HG03135 (cell line): ENCODE results near the gene SUSD4.
"Not testable (repeated sequence)": the region's sequence is repeated elsewhere in the genome, so short reads cannot be mapped to it uniquely, and the experiment has no call there.

ENCODE experiments used
- ATAC-seq: cut with Tn5 transposase; IDR thresholded peaks from one replicate; pipeline ENCODE4 v1.9.1; 2021; ENCODE audit warnings: mild to moderate bottlenecking, moderate library complexity; ENCODE audit not compliant: unreplicated experiment

The SUSD4 gene

DNA sequence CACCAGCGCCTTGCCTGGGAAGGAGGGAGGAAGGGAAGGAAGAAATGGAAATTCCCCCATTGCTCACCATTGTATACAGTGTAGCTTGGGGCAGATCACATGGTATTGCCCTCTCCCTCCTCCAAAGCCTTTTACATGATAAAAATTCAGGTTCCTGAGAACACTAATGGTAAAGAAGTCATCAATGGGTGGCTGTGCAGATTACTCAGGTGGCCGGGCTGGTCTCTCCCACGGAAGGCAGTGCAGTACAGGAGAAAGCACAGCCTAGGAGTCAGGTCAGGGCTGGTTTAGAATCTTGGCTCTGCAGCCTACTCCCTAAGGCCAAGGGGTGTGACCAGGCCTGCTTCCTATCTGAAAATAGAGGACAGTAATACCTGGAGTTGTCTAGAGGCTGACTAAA, 107.9 kb downstream of the SUSD4 start:
- ATAC-seq, result no peak

GRCh38 chr1:223253916-223254315, 110.1 kb downstream of the SUSD4 start:
- no peak for ATAC-seq

GRCh38 chr1:223251387-223251786, 112.6 kb downstream of the SUSD4 start:
- ATAC-seq, result not testable (repeated sequence)

- no peak for ATAC-seq
Measured at GRCh38 chr1:223250632-223251015, 113.4 kb downstream of the SUSD4 start.

GRCh38 chr1:223249854-223250631, 113.9 kb downstream of the SUSD4 start:
- no peak for ATAC-seq

DNA sequence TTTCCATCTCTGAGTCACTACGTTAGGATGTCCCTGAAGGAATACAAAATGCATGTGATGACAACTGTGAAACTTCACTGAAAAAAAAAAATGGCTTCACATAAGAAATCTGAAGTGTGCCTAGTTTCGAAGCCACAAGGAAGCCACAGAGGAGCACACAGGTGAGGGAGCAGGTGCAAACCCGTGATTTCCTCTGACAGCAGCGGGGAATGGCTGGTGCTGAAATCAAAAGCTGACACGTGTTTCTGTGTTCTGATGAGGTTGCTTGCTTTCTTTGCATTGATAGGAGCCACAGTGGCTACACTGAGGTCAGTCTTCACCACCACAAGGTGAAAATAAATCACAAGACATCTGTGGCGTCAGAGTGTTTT, 115.2 kb downstream of the SUSD4 start:
- ATAC-seq, result no peak

DNA sequence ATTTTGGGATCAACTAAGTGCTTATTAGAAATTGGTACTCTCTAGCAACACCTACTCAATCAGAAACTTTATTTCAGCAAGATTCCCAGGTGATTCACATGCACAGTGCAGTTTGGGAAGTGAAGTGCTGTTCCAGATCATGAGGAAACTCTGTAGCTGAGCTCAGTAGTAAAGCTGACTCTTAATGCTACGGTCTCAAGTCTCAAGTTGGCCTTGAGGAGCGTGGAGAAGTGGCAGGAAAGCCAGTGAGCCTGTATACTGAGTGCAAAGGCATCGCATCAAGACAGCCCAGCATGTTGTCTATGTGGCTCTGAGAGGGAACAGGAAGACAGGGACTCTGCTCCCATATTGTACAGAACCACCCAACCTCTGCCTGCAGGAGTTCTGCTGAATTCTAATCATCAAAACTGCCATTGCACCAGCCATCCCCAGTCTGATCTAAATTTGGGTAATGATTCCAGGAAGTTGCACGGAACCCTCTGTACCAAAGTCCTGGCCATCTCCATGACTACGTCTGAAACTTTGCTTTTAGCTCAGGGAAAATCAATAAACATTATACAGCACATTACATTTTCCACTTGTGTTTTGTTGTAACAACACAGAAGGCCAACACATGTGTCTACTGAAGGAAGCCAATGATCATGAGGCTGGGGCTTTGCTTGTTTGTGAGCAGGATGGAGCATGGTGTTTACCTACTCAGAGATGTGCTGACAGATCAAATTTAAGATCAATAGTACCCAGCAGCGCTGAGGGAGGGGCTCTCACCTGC, 115.8 kb downstream of the SUSD4 start:
- ATAC-seq, result no peak

DNA sequence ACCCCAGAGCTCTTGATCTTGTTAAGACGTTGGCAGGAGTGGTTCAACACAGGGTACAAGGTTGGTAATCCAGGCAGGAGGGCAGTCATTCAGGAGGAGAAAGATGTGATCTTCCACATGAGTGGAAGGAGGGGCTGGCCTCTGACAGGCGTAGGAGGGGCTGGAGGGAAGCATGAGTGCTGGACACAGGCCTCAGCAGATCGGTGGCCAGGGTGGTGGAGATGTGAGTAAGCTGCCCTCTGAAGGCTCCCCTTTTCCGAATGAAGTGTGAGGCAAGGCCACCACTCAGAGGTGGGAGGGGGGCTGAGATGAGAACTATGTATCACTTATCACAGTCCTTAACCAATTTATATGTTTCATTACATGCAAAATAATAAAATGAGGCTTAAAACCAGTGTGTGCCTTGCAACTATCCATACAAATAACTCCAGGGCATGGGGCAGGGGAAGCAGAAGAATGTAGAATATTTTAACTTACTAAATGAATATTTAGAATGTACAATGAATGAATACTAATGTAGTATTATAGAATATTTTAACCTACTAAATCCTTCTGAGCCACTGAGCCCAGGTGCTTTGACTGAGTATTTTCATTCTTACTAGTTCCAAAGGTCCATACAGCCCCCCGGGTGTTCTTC, 117.4 kb downstream of the SUSD4 start:
- no peak for ATAC-seq

DNA sequence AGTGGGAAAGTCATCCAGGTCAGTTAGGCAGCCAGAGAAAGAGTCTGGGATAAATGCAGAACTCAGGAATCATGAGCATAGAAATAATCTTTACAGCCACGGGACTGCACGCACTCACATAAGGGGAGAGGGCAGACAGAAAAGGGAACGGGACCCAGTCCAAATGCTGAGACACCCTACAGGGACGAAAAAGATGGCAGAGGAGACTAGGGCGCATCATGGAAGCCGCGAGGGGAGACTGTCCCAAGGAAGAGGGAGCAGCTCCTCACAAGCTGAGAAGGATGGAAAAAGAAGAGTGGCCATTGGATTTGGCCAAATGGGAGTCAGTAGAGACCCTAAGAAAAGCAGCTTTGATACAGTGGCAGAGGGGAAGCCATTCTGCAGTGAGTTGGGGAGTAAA, 118.0 kb downstream of the SUSD4 start:
- ATAC-seq, result no peak

DNA sequence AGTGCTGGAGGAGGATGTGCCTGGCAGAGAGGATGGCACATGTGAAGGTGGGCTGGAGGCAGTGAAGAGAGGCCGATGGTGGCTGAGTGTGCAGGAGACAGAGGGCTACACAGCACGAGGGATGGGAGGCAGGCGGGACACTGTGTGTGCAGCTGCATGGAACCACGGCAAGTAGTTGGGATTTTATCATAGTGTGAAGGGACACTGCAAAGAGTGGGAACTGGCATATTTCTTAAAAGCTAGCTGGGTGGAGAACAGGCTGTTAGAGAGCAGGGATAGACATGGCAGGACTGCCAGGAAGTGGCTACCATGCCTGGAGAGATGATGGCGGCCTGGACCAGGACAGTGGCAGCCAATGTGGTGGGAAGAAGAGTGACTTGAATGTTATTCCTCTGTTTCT, 118.6 kb downstream of the SUSD4 start:
- no peak for ATAC-seq

DNA sequence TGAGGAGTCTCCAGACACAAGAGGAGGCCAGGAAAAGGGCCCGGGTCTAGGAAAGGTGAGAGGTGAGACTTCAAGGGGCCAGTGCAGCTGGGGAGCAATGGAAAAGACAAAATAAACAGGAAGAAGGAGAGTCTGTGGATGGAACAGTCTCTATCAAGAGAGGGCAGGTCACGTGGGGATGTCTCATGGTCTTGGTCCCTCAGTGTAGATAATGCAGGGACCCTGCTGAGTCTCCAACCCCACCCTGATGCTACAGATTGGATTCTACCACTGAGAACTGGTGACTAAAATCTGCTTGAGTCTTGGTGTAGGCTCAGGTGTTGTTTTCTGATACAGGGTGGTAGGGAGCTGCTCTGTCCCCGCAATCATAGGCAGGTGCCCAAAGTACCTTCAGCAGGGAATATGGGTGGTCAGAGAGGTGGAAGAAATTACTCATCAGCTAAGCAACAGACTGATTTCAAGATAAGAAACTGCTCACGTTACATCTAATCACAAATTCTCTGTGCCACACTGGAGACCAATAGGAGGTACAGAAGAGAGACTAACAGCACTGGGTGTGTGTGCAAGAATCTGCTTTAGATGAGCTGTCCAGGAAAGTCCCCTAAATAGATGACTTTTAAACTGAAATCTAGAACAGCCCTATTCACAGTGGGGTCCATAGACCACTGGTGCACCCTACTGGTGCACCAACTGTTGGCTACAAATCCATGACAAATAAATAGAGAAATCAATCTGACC, 119.4 kb downstream of the SUSD4 start:
- peak; percentile 61 for ATAC-seq

DNA sequence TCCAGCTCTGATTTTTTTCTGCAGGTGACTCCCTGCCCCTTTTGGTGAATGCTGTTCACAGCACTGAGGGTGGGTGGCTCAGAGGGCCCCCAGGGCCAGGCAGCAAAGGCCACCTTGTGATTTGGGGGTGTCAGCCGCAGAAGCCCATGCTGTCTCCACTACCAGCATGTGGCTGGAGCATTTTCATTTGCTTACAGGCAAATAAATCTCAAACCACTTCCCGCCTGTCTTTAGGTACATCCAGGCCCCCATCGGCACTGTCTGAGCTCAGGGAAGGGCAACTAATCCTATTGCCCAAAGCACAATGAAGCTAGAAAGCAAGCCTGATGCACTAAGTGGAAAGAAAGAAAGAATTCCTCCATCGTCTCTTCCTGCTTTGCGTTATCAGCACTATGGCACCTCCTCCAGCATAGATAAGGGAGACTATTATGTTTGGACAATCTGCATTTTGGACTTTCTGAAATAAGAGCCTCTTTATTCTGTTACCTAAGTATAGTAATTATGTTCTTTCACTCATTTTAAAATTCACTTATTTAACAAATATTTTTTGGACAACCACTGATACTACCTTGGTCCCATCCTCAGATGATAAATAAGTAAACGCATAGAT, 120.4 kb downstream of the SUSD4 start:
- no peak for ATAC-seq

- no peak for ATAC-seq
Measured at GRCh38 chr1:223242971-223243370, 121.0 kb downstream of the SUSD4 start.

DNA sequence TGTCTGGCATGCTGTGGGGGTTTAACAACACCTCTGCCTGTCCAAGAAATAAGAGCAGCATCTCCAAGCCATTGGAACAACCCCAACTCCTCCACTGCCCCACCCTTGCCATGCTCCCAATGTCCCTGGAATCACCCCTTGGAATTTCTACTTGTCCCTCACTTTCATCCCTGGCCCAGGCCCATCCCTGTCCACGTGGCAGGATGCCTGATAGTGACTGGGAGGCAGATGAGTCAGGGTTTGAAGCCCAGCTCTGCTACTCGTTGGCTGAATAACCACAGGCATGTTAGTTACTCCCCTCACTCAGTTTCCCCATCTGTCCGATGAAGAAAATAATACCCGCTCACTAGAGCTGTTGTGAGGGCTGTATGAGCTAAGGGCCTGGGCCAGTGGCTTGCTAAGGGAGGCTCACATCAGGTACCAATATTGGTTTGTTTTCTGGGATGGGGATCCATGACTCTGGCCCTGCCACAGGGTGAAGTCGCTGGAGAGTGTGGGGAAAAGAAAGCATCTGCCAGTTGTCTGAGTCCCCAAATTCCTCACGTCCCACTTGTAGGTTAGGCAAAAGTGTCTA, 121.5 kb downstream of the SUSD4 start:
- ATAC-seq, result no peak

DNA sequence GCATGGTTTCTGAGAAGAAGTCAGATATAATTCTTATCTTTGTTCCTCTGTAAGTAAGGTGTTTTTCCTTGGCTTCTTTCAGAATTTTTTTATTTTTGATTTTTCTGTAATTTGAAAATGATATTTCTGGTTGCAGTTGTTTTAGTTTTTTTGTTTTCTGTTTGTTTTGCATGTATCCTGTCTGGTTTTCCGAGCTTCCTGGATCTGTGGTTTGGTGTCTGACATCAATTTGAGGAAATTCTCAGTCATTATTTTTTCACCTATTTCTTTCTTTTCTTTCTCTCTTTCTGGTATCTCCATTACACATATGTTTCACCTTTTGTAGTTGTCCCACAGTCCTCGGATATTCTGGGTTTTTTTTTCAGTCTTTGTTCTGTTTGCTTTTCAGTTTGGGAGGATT, 123.9 kb downstream of the SUSD4 start:
- no peak for ATAC-seq

GRCh38 chr1:223235091-223235490, 128.9 kb downstream of the SUSD4 start:
- no peak for ATAC-seq

DNA sequence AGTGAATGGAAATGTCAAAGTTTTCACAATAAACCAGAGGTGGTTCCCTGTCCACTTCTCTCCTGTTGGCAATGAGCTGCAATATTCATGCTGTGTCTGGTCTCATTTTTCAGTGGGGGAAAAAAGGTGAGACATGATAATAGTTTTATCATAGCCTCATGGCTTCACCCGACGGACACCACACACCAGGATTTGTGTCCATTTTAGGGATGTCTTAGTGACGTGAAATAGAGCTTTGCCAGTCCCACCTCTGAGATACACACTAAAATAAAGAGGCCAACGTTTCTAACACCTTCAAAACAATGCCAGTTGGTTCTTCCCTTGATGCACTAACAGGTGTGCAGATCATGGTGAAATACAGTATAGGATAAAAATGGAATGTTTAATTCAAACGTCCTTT, 129.4 kb downstream of the SUSD4 start:
- no peak for ATAC-seq

DNA sequence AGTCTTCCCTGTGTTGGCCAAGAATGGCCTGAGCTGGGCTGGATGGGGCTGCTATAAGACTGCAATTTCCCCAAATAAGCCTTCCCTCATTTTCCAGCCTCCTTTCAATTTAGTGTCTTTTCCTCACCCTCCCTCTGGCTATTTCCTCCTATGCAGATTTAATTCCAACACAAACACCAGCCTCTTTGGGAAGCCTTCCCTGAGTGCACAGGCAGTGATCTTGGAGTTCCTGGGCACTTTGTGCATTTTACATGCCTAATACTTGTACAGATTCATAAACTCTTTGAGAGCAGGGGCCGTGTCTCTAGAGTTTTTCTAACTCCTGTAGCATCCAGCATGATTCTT, 129.8 kb downstream of the SUSD4 start:
- no peak for ATAC-seq

- ATAC-seq, result no peak
Measured at GRCh38 chr1:223233410-223234169, 130.4 kb downstream of the SUSD4 start.

- no peak for ATAC-seq
Measured at GRCh38 chr1:223233019-223233409, 131.0 kb downstream of the SUSD4 start.
